ENCODE measurements around the gene PDGFD.

The PDGFD gene

DNA sequence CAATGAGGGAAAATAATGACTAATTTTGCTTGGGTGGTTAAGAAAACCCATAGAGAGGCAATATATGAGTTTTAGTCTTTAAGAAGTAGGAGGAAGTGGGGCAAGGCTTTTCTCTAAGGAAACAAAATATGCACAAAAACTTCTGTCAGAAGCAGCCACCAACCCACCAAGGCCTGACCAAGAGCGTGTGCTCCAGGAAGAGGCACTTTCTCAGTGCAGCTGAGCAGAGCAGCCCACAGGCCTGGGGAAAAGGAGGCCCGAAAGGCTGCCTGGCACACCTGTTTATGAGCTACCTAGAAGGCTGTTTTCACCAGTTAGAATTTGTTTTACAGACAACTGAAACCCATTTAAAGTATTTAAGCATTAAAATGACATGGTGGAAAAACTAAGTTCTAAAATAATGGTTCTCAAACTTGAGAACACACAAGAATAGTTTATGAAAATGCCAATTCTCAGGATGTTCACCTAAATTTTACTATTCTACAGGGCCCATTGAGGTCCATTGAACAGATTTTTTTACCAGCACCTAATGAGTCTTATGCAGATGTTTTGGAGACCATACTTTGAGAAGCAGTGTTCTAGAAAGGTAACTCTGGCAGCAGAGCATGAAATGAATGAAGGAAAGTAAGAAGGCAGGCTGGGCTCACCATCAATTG lies 288.0 kb downstream of the PDGFD start:
- DNase-seq: no peak

- DNase-seq: no peak
These were observed 291.2 kb downstream of the PDGFD start for GRCh38 chr11:103872748-103873147.

DNA sequence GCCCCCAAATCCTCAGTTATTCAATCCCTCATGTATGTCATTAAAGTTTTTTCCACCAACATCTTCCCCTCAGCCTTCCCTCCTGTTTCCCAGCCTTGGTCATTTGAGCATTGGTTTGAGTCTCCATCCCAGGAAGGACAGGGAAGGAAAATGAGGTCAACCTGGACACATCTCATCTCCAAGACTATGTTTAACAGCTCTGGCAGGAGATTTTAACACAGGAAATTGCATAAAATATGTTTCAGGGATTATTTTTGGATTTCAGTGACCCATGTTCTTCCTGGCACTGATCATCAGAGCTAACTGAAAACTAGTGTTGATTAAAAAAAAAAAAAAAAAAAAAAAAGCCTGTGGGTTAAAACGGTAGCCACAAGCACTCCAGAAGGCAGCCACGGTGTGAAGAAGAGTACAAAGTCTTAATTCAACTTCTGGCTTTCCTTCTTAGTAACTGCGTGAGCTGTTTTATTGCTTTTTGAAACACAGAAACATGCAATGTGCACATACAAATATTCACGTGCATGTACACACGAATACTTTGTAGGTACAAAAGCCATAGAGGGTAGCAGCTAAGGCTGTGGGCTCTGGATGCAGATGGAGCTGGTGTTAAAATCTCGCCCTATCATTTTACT lies 291.9 kb downstream of the PDGFD start:
- DNase-seq: no peak

GRCh38 chr11:103870821-103871309 lies 293.1 kb downstream of the PDGFD start:
- no peak for DNase-seq

DNA sequence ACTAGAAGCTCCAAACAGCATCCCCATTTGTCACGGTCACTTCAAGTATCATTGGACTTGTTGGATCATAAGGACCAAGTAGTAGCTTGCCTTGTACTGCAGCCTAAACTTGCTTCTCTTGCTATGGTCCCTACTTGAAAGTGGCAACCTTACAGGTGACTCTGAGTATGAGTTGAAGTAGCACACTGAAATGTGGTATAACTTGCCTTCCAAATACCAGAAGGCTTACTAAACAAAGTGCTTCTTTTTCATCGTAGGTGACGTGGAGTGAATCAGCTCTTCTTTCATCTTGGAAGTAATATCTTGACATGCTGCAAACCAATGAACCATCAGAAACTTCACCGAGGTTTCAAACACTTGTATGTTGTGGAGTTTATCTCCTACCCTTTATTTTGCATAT lies 296.5 kb downstream of the PDGFD start:
- no peak for DNase-seq

DNA sequence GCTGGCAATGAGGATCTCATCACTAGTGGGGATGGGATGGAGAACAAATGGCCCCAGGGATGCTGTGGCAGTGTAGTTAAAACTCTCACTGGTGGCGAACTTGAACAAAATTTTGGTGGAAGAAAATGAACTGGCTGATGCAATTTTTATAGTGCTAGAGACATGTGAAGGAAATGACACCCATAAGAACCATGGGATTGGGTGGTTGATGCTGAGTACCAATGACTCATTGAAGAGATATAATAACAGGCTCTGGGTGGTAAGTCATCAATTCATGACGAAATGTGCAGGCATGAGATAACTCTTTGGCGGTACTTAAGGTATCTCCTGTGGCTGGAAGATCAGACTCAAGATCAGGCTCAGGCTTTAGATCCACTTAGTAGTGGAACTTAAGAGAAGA lies 300.4 kb downstream of the PDGFD start:
- DNase-seq: no peak

DNA sequence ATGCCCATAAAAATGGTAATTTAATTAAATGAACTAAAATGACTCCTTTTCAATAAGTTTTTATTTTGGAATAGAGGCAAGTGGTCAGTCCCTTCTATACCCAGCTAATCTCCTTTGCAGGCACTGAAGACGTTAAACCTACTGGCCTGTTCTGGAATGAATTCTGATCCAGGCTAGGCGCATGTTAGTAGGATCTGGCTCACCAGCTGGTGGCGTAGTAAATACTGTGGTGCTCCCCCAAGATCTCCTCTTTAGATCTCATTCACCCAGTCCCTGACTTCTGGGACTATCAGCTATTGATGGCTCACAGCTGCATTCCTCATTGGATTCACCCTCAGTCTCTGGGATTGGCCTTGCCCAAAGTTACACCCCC lies 301.2 kb downstream of the PDGFD start:
- no peak for DNase-seq

- no peak for DNase-seq
These were observed 301.7 kb downstream of the PDGFD start for GRCh38 chr11:103862094-103862801.
